Keratinocyte (primary cell): ENCODE results near the gene DST. TPM values are rescaled to one million over a fixed set of nuclear protein-coding genes. Genes with fewer than 3 reads are reported as not detected.

Experiments
- DNase-seq: peaks from one replicate; pipeline ENCODE4 v3.0.0-alpha.2; 2011; ENCODE audit warnings: low read depth, missing footprints, low spot score
- FAIRE-seq: peaks from 2 replicates; lab custom pipeline; 2011; peaks lifted over from hg19 to GRCh38; lab: Jason Lieb, UNC
- H2AFZ ChIP-seq: 2 replicates; pipeline ENCODE4 v1.6.0; 2012; ENCODE audit warnings: low read length, control low read depth, inconsistent platforms; ENCODE audit not compliant: control insufficient read depth
- H3K27ac ChIP-seq: 2 replicates; pipeline ENCODE4 v1.5.1; 2011; ENCODE audit warnings: low read length; ENCODE audit not compliant: control insufficient read depth, insufficient read depth
- H3K27me3 ChIP-seq: 3 replicates; pipeline ENCODE4 v1.6.0; 2011; ENCODE audit warnings: low read length; ENCODE audit not compliant: control insufficient read depth, insufficient read depth; ENCODE audit errors: extremely low read depth
- H3K36me3 ChIP-seq, 2 experiments: 2 replicates in 1 of 2; 3 replicates in 1 of 2; pipeline ENCODE4 v1.5.1; 2011; ENCODE audit warnings: low read length in 2 of 2, mild to moderate bottlenecking in 1 of 2; ENCODE audit not compliant: control insufficient read depth in 2 of 2, insufficient read depth in 2 of 2; ENCODE audit errors: extremely low read depth in 1 of 2
- H3K4me1 ChIP-seq: 3 replicates; pipeline ENCODE4 v1.5.1; 2011; ENCODE audit warnings: low read length; ENCODE audit not compliant: control insufficient read depth, insufficient read depth; ENCODE audit errors: extremely low read depth
- H3K4me2 ChIP-seq: 3 replicates; pipeline ENCODE4 v1.6.0; 2011; ENCODE audit warnings: low read depth, low read length; ENCODE audit not compliant: control insufficient read depth, insufficient read depth; ENCODE audit errors: extremely low read depth
- H3K4me3 ChIP-seq, 3 experiments: fragments of 200-600 bp in 1 of 3; sonication (generic) in 1 of 3; 2 replicates in 2 of 3; 3 replicates in 1 of 3; pipeline ENCODE4 v1.5.1; 2011 to 2016; ENCODE audit warnings: low read length in 3 of 3, mild to moderate bottlenecking in 3 of 3, control low read depth in 2 of 3, inconsistent platforms in 1 of 3, low read depth in 1 of 3, mixed read lengths in 1 of 3, mixed run types in 1 of 3, moderate library complexity in 1 of 3; ENCODE audit not compliant: control insufficient read depth in 2 of 3, insufficient read depth in 2 of 3; ENCODE audit errors: extremely low read depth in 1 of 3
- H3K79me2 ChIP-seq: 2 replicates; pipeline ENCODE4 v1.6.0; 2012; ENCODE audit warnings: low read length; ENCODE audit not compliant: control insufficient read depth, insufficient read depth
- H3K9ac ChIP-seq: 3 replicates; pipeline ENCODE4 v1.6.0; 2011; ENCODE audit warnings: low read length; ENCODE audit not compliant: control insufficient read depth, insufficient read depth; ENCODE audit errors: extremely low read depth
- H3K9me1 ChIP-seq: 3 replicates; pipeline ENCODE4 v1.6.0; 2011; ENCODE audit warnings: low read length; ENCODE audit not compliant: control insufficient read depth, insufficient read depth; ENCODE audit errors: extremely low read depth
- H3K9me3 ChIP-seq: 2 replicates; pipeline ENCODE4 v1.5.1; 2012; ENCODE audit warnings: low read depth, low read length; ENCODE audit not compliant: control insufficient read depth
- H4K20me1 ChIP-seq: 3 replicates; pipeline ENCODE4 v1.6.0; 2011; ENCODE audit warnings: low read length; ENCODE audit not compliant: control insufficient read depth, insufficient read depth; ENCODE audit errors: extremely low read depth
- CTCF ChIP-seq, 3 experiments: IDR thresholded peaks in 1 of 3; conservative IDR thresholded peaks in 1 of 3; optimal IDR thresholded peaks in 1 of 3; 2 replicates in 2 of 3; 3 replicates in 1 of 3; pipeline versions ENCODE3 to v1.5.1; 2011; ENCODE audit warnings: low read length in 3 of 3, mild to moderate bottlenecking in 3 of 3, moderate library complexity in 2 of 3, control low read depth in 1 of 3, inconsistent platforms in 1 of 3; ENCODE audit not compliant: insufficient read depth in 2 of 3; ENCODE audit errors: extremely low read depth in 1 of 3
- EZH2 ChIP-seq: IDR thresholded peaks from one replicate; pipeline ENCODE4 v1.6.1; 2012; ENCODE audit warnings: inconsistent platforms, mild to moderate bottlenecking, low read length, moderate library complexity
- dilution Hi-C: fragments of 300-500 bp; cut with MboI; formaldehyde crosslinking; loops from one replicate; pipeline ENCODE4 v1.7.0; 2020; ENCODE audit warnings: low sequenced_read_pairs; ENCODE audit not compliant: extremely low pct_ligation_motif_present
- polyA plus RNA-seq, 5 experiments: library from polyadenylated mRNA; depleted of rRNA in 3 of 5; stranded (reverse) in 3 of 5; stranded (forward) in 1 of 5; unstranded in 1 of 5; fragments of >200 nt; gene quantifications; 1 replicate in 1 of 5; 2 replicates in 3 of 5; 3 replicates in 1 of 5; pipeline versions ENCODE4 v1.2.1 to v1.2.3, GENCODE V29; 2011 to 2012; ENCODE audit warnings: missing spikeins in 2 of 5, low read depth in 1 of 5, low replicate concordance in 1 of 5

DST gene
- polyA plus RNA-seq, 1 donor (not counting 4 experiments of a cell fraction or from before 2014, with no cell fraction given) = 455 TPM

- no peak for FAIRE-seq
Observed at GRCh38 chr6:56424064-56424463, 218.6 kb downstream of the DST start.

GRCh38 chr6:56420296-56420695 lies 222.4 kb downstream of the DST start:
- Histone ChIP-seq H3K27me3 (no peaks in the 10 kb centered on the region), H2AFZ (no peak overlapping the region), H3K9ac (no peak overlapping the region), H3K4me3 (no peak overlapping the region), H4K20me1 (no peaks in the 10 kb centered on the region), H3K9me1 (no peaks in the 10 kb centered on the region), H3K36me3 (no peaks in the 10 kb centered on the region), H3K9me3 (no peaks in the 10 kb centered on the region), H3K79me2 (no peaks in the 10 kb centered on the region), H3K27ac (no peak overlapping the region), H3K4me1 (no peaks in the 10 kb centered on the region), H3K4me2 (no peak overlapping the region)
- TF ChIP-seq CTCF (optimal IDR thresholded peaks at IDR 0.05 in 1 of 3, IDR thresholded peaks at IDR 0.05 in 1 of 3, conservative IDR thresholded peaks at IDR 0.05 in 1 of 3; ENCODE audit: extremely low read depth in 1 of 3, insufficient read depth in 2 of 3, low read length in 3 of 3) (no peak), EZH2 (no peak)
- no peak for FAIRE-seq
- dilution Hi-C loops = no loop called here
- DNase-seq = no peak

More at GRCh38 chr6:56424064-56424463, 218.6 kb downstream of the DST start:
- H3K27ac ChIP-seq = no peak overlapping the region
- no peak for DNase-seq
- no peak overlapping the region for H3K4me3 ChIP-seq
- H3K36me3 ChIP-seq = no peaks in the 10 kb centered on the region
- H3K9me1 ChIP-seq = no peaks in the 10 kb centered on the region
- no peaks in the 10 kb centered on the region for H3K79me2 ChIP-seq
- H3K27me3 ChIP-seq = no peaks in the 10 kb centered on the region
- H3K4me2 ChIP-seq = no peak overlapping the region
- dilution Hi-C loops = no loop called here
- H4K20me1 ChIP-seq = no peaks in the 10 kb centered on the region
- H3K9ac ChIP-seq = no peak overlapping the region
- no peak overlapping the region for H2AFZ ChIP-seq
- H3K4me1 ChIP-seq = no peaks in the 10 kb centered on the region
- TF ChIP-seq CTCF (optimal IDR thresholded peaks at IDR 0.05 in 1 of 3, IDR thresholded peaks at IDR 0.05 in 1 of 3, conservative IDR thresholded peaks at IDR 0.05 in 1 of 3; ENCODE audit: extremely low read depth in 1 of 3, insufficient read depth in 2 of 3, low read length in 3 of 3) (no peak), EZH2 (no peak)
- no peaks in the 10 kb centered on the region for H3K9me3 ChIP-seq
